K562 (cell line): ENCODE results near the gene SNX9. TPM values are rescaled to one million over a fixed set of nuclear protein-coding genes. Genes with fewer than 3 reads are reported as not detected.

Experiments used
- ATAC-seq: fragments of 200-7000 bp; cut with Tn5 transposase; 3 replicates; pipeline ENCODE4 v1.9.1; 2020; ENCODE audit warnings: moderate library complexity
- BruUV-seq: library from RNA; stranded (reverse); fragments of 400-500 nt; replicated peaks from 2 replicates; lab custom pipeline; 2021; lab: Mats Ljungman, UMichigan
- CTCF ChIA-PET: fragments of 300-600 bp; formaldehyde crosslinking; extraction: SDS; loops from one replicate; lab custom pipeline; 2021; ENCODE audit warnings: low intra/inter-chr PET ratio; lab: Yijun Ruan, JAX
- POLR2A ChIA-PET: fragments of 300-600, 350-650 bp; sonication (Branson Sonifier 250); formaldehyde crosslinking; extraction: SDS; loops from one replicate; lab custom pipeline; 2021; ENCODE audit warnings: antibody characterized with exemption, inconsistent platforms; lab: Yijun Ruan, JAX
- DNase-seq, 4 experiments: peaks; one replicate each; pipeline versions ENCODE4 v3.0.0 to v3.0.0-alpha.2; 2011 to 2018; ENCODE audit warnings: low spot score in 3 of 4, mixed read lengths in 3 of 4; ENCODE audit errors: extremely low read depth in 1 of 4
- FAIRE-seq: peaks from 2 replicates; lab custom pipeline; 2011; peaks lifted over from hg19 to GRCh38; lab: Jason Lieb, UNC
- H2AFZ ChIP-seq: 2 replicates; pipeline ENCODE4 v1.6.0; 2011; ENCODE audit warnings: low read depth, low read length, control low read depth, inconsistent platforms
- H3K27ac ChIP-seq: fragments of 200-600 bp; 3 replicates; pipeline ENCODE4 v1.8.0; 2011; ENCODE audit warnings: low read depth, mild to moderate bottlenecking, control low read depth, inconsistent platforms, low read length, moderate library complexity, mixed read lengths; ENCODE audit errors: extremely low read depth
- H3K27me3 ChIP-seq, 2 experiments: fragments of 300-600 bp in 1 of 2; 2 replicates in 1 of 2; 3 replicates in 1 of 2; pipeline versions ENCODE4 v1.6.0 to v1.8.0; 2011; ENCODE audit warnings: inconsistent platforms in 2 of 2, low read length in 2 of 2, mild to moderate bottlenecking in 1 of 2, mixed read lengths in 1 of 2, moderate library complexity in 1 of 2; ENCODE audit not compliant: control insufficient read depth in 2 of 2, insufficient read depth in 2 of 2
- H3K36me3 ChIP-seq: fragments of 300-600 bp; 3 replicates; pipeline ENCODE4 v1.8.0; 2011; ENCODE audit warnings: mild to moderate bottlenecking, low read length, inconsistent platforms; ENCODE audit not compliant: control insufficient read depth, insufficient read depth
- H3K4me1 ChIP-seq, 2 experiments: fragments of 200-600 bp in 1 of 2; replicated peaks in 1 of 2; 2 replicates in 1 of 2; 3 replicates in 1 of 2; pipeline versions ENCODE4 v1.5.1 to v1.8.0; 2011; ENCODE audit warnings: inconsistent platforms in 2 of 2, low read length in 2 of 2, mild to moderate bottlenecking in 1 of 2, mixed read lengths in 1 of 2, moderate library complexity in 1 of 2; ENCODE audit not compliant: control insufficient read depth in 2 of 2, insufficient read depth in 2 of 2
- H3K4me2 ChIP-seq: 2 replicates; pipeline ENCODE4 v1.6.1; 2011; ENCODE audit warnings: low read length, control low read depth, inconsistent platforms, mixed read lengths; ENCODE audit not compliant: insufficient read depth
- H3K4me3 ChIP-seq: fragments of 200-600 bp; sonication (generic), shearing (Covaris generic); 2 replicates; pipeline ENCODE4 v1.5.1; 2016; ENCODE audit warnings: control low read depth, inconsistent platforms
- H3K79me2 ChIP-seq: fragments of 200-600 bp; 3 replicates; pipeline ENCODE4 v1.8.0; 2011; ENCODE audit warnings: low read length, inconsistent platforms; ENCODE audit not compliant: control insufficient read depth, insufficient read depth
- H3K9ac ChIP-seq, 2 experiments: 2 replicates each; pipeline versions ENCODE4 v1.6.0 to v1.6.1; 2011; ENCODE audit warnings: low read depth in 2 of 2, low read length in 2 of 2, control low read depth in 1 of 2, inconsistent platforms in 1 of 2, mild to moderate bottlenecking in 1 of 2, mixed read lengths in 1 of 2; ENCODE audit not compliant: insufficient read depth in 1 of 2
- H3K9me1 ChIP-seq: one replicate; pipeline ENCODE4 v1.6.0; 2011; ENCODE audit warnings: inconsistent platforms, mild to moderate bottlenecking, low read length, moderate library complexity; ENCODE audit not compliant: control insufficient read depth, insufficient read depth
- H3K9me3 ChIP-seq: replicated peaks from 2 replicates; pipeline ENCODE4 v1.5.1; 2011; ENCODE audit warnings: low read depth, low read length, inconsistent platforms; ENCODE audit not compliant: control insufficient read depth, insufficient read depth
- H4K20me1 ChIP-seq: replicated peaks from 2 replicates; pipeline ENCODE4 v1.6.1; 2011; ENCODE audit warnings: low read length, inconsistent platforms, mixed read lengths; ENCODE audit not compliant: control insufficient read depth, insufficient read depth
- BRF1 ChIP-seq: IDR thresholded peaks from 3 replicates; pipeline ENCODE4 v1.6.1; 2011; ENCODE audit warnings: borderline replicate concordance, mild to moderate bottlenecking; ENCODE audit not compliant: insufficient read length; ENCODE audit errors: extremely low read depth
- CBX1 ChIP-seq: sonication (generic); IDR thresholded peaks from 2 replicates; pipeline ENCODE4 v1.6.1; 2016; ENCODE audit warnings: antibody characterized with exemption, low read depth, mild to moderate bottlenecking
- CBX5 ChIP-seq: IDR thresholded peaks from 2 replicates; pipeline ENCODE4 v1.6.1; 2014; ENCODE audit warnings: low read depth, borderline replicate concordance
- HDAC3 ChIP-seq: fragments of 450-650 bp; IDR thresholded peaks from 2 replicates; pipeline ENCODE4 v1.6.1; 2018; ENCODE audit warnings: borderline replicate concordance, mild to moderate bottlenecking, moderate library complexity; ENCODE audit not compliant: partially characterized antibody
- MED1 ChIP-seq: sonication (generic); formaldehyde crosslinking; IDR thresholded peaks from 2 replicates; pipeline ENCODE4 v1.8.1; 2023; ENCODE audit warnings: missing genetic modification reagents, borderline replicate concordance
- TEAD2 ChIP-seq: fragments of 450-650 bp; IDR thresholded peaks from 2 replicates; pipeline ENCODE4 v1.6.1; 2016; ENCODE audit warnings: missing genetic modification characterization, control low read depth, missing compliant biosample characterization
- ZKSCAN3 ChIP-seq: fragments of 250-450 bp; sonication (Bioruptor Pico); IDR thresholded peaks from 2 replicates; pipeline ENCODE4 v1.4.0; 2020
- ZNF23 ChIP-seq: fragments of 250-450 bp; sonication (Bioruptor Pico); IDR thresholded peaks from 2 replicates; pipeline ENCODE4 v1.4.0; 2020; ENCODE audit warnings: mild to moderate bottlenecking
- WGBS: fragments of 100-300 bp; shearing (Covaris generic); methylation state at CpG from one replicate; pipeline ENCODE4 v1.1.6; 2016; ENCODE audit warnings: low coverage, mixed read lengths; ENCODE audit not compliant: insufficient coverage; ENCODE audit errors: missing lambda C conversion rate; 5-methylcytosine and 5-hydroxymethylcytosine counted together
- in situ Hi-C: fragments of 300-500 bp; cut with MboI; formaldehyde crosslinking; loops from 4 replicates; pipeline ENCODE4 v1.15.0; 2018; ENCODE audit warnings: inconsistent platforms, mixed read lengths
- intact Hi-C: fragments of 100-400 bp; cut with micrococcal nuclease; formaldehyde crosslinking; loops from 2 replicates; pipeline ENCODE4 v1.14.2; 2022
- polyA plus RNA-seq, 8 experiments: library from polyadenylated mRNA; depleted of rRNA in 4 of 8; stranded (reverse) in 5 of 8; unstranded in 3 of 8; fragments of >200 nt; fragmentation: Nextera tagmentation in 2 of 8; fragmentation: Illumina TruSeq in 1 of 8; extraction: Ambion mirVana in 2 of 8; extraction: Trizol in 1 of 8; gene quantifications; 2 replicates each; pipeline versions ENCODE4 v1.2.1 to v1.2.3, GENCODE V29; 2011 to 2014; ENCODE audit warnings: inconsistent platforms in 1 of 8, missing spikeins in 1 of 8
- total RNA-seq, 7 experiments: library from RNA; depleted of rRNA in 6 of 7; stranded (reverse); fragments of >200 nt in 6 of 7; fragmentation: Illumina TruSeq in 2 of 7; extraction: Trizol in 2 of 7; gene quantifications; 2 replicates each; pipeline versions ENCODE4 v1.2.1 to v1.2.3, GENCODE V29; 2011 to 2021; ENCODE audit warnings: low replicate concordance in 1 of 7
- TF ChIP-seq, protein P1 (sequence below), 2 experiments: IDR thresholded peaks; 2 replicates each; pipeline ENCODE4 v1.6.1; 2012; ENCODE audit warnings: improper control_type of control experiment in 2 of 2, low read depth in 2 of 2, low read length in 2 of 2, borderline replicate concordance in 1 of 2
- TF ChIP-seq, protein P2 (sequence below): fragments of 250-450 bp; sonication (Bioruptor Pico); IDR thresholded peaks from 2 replicates; pipeline ENCODE4 v1.8.0; 2022; ENCODE audit warnings: moderate library complexity, mild to moderate bottlenecking, inconsistent platforms

The SNX9 gene
- total and polyA plus RNA-seq, 9 of the 15 experiments (the other 6 are each of a cell fraction or from before 2014, with no cell fraction given) = 6.0 to 81.7 (median 57.1) TPM

DNA sequence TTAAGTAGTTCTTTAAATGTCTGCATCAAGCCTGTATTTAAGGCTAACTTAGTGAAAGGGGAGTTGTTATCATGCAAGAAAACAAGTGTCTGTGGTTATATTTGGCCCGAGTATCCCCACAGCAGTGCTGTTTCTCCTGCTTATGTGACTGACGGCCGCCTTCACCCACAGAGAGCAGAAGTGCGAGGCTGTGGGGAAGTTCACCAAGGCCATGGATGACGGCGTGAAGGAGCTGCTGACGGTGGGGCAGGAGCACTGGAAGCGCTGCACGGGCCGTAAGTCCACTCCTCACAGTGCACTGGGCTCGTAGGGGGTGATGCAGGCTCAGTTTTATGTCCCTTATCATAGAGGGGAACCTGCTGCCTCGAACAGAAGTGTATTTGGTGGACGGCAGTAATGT is 105.4 kb downstream of the SNX9 start (continued):
- TF ChIP-seq, protein P1, sequence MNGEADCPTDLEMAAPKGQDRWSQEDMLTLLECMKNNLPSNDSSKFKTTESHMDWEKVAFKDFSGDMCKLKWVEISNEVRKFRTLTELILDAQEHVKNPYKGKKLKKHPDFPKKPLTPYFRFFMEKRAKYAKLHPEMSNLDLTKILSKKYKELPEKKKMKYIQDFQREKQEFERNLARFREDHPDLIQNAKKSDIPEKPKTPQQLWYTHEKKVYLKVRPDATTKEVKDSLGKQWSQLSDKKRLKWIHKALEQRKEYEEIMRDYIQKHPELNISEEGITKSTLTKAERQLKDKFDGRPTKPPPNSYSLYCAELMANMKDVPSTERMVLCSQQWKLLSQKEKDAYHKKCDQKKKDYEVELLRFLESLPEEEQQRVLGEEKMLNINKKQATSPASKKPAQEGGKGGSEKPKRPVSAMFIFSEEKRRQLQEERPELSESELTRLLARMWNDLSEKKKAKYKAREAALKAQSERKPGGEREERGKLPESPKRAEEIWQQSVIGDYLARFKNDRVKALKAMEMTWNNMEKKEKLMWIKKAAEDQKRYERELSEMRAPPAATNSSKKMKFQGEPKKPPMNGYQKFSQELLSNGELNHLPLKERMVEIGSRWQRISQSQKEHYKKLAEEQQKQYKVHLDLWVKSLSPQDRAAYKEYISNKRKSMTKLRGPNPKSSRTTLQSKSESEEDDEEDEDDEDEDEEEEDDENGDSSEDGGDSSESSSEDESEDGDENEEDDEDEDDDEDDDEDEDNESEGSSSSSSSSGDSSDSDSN (IDR thresholded peaks at IDR 0.05; ENCODE audit: borderline replicate concordance in 1 of 2, low read depth in 2 of 2, low read length in 2 of 2) = no peak
- TF ChIP-seq, all 486 proteins: peak for 1

DNA sequence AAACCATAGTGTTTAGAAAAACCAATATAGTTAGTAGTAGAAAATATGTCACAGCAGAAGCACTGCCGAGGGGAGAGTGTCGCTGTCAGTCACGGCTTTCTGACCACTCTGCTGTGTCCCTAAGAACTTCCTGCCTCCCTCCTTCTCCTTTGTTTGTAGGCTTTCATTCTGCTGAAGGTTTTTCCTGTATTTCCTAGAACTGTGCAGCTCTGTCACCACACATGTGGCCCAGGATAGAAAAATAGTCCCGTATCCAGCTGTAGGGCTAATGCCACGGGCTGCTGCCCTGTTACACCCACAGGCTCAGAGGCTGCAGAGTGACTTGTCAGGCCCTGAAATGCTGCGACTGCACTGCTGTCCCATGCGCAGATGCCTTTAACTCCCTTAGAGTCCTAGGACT is 106.0 kb downstream of the SNX9 start:
- 97% methylated on average over 7 of the region's 7 CpGs for WGBS
- FAIRE-seq (no peak), ATAC-seq (no peak), DNase-seq (no peak)
- Histone ChIP-seq H3K9me1 (no peaks in the 10 kb centered on the region), H4K20me1 (no peaks in the 10 kb centered on the region), H3K9me3 (no peaks in the 10 kb centered on the region), H3K27me3 (no peaks in the 10 kb centered on the region), H3K79me2 (no peaks in the 10 kb centered on the region), H3K4me2 (no peak overlapping the region), H3K9ac (no peak overlapping the region), H3K27ac (no peak overlapping the region), H3K4me3 (no peak overlapping the region), H3K4me1 (no peaks in the 10 kb centered on the region), H2AFZ (no peak overlapping the region), H3K36me3 (peaks cover 99% of the 10 kb centered on the region)
- intact Hi-C loops = no loop called here
- POLR2A ChIA-PET = no interaction called here
- no TSS peak for BruUV-seq
- in situ Hi-C loops = no loop called here
- CTCF ChIA-PET = no interaction called here
- TF ChIP-seq BRF1 (no peak), ZKSCAN3 (CRISPR knock-in tag) (no peak), MED1 (CRISPR knock-in tag) (no peak), CBX1 (no peak), ZNF23 (CRISPR knock-in tag) (no peak), TEAD2 (tag) (no peak), CBX5 (no peak), HDAC3 (no peak)
- TF ChIP-seq, protein P2, sequence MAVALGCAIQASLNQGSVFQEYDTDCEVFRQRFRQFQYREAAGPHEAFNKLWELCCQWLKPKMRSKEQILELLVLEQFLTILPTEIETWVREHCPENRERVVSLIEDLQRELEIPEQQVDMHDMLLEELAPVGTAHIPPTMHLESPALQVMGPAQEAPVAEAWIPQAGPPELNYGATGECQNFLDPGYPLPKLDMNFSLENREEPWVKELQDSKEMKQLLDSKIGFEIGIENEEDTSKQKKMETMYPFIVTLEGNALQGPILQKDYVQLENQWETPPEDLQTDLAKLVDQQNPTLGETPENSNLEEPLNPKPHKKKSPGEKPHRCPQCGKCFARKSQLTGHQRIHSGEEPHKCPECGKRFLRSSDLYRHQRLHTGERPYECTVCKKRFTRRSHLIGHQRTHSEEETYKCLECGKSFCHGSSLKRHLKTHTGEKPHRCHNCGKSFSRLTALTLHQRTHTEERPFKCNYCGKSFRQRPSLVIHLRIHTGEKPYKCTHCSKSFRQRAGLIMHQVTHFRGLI (CRISPR knock-in tag) = no peak
